GM19397 (cell line): ENCODE measurements around the gene TBC1D8.
A peak's percentile ranks its signal among the peaks of the same experiment; 100 is the strongest.

Experiments used
- ATAC-seq: cut with Tn5 transposase; IDR thresholded peaks from one replicate; pipeline ENCODE4 v1.9.1; 2021; ENCODE audit warnings: mild to moderate bottlenecking, moderate library complexity; ENCODE audit not compliant: unreplicated experiment

The TBC1D8 gene

DNA sequence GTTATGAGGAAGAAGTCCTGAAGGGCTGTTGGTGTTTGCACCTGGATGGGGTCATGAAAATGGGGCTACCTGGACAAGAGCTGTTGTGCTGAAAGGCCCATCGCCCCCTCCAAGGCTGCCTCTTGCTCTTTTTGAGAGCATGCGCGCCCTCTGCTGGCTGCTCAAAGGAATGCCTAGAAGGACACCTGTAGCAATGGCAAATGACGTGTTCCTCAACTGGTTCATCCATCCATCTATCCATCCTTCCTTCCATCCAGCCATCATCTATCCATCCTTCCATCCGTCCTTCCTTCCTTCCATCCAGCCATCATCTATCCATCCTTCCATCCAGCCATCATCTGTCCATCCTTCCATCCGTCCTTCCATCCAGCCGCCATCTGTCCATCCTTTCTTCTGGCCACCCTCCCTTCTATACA, 166.3 kb downstream of the TBC1D8 start:
- ATAC-seq = peak; percentile 67

DNA sequence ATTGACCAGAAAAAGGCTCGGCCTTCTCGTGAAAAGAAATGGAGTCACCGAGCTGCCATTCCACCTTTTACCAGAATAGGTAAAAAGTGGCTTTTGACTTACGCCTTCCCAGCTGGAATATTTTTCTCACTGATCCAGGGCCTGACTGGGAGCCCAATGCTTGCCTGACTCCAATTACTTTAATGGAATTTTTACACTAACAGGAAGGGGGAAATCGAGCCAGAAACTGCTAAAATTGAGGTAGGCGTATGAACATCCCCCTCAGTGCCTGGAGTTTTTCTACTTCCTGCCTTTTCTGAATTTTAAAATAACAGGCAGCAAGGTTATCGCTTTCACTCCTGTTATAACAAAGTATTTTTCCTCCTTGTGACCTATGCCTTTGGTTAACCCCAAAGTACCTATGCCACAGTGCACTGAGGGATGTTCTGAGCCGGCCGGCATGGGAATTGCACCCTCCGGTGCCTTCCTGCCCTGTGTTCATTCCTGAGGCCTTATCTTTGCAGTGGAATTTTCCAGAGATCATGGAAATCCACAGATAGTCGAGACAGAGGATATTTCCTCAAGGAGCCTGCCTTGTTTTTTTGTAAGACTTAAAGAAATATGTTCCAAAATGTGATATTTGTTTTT, 167.4 kb downstream of the TBC1D8 start:
- ATAC-seq = no peak

DNA sequence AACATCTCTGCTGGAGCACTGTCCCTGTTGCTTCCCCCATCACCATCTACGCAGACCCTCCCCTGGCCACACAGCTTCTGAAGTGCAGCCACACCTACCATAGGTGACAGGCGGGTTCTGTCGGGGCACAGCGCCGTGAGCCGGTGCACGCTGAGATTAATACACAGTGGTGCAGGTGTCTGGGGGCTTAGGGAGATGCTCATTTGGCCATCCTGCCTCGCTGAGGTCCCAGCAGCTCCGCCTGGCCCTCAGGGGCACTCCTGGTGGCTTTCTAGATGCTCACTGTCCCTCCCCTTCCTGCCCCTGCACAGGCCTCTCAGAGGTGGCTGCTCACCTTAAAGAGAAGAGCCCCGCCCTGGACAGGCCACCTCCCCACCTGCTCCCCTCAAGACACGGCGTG, 168.0 kb downstream of the TBC1D8 start:
- no peak for ATAC-seq

DNA sequence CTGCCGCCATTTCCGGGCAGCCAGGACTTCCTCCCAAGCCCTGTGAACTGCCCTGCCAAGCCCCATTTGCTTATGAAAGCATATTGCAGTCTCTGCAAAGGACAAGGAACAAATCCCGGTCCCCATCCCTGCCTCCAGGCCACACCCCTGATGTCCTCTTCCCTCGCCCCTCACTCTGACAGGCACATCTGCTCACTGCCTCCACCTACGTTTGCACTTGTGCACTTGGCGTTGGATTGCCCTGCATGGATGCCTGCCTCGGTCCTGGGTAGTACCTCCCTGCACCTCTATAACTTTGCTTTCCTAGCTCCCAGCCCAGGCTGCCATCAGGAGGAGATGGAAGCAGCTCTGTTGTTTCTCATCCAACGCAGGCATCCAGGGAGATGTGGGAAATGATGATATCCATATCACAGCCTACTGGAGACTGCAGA, 168.7 kb downstream of the TBC1D8 start:
- ATAC-seq = no peak

DNA sequence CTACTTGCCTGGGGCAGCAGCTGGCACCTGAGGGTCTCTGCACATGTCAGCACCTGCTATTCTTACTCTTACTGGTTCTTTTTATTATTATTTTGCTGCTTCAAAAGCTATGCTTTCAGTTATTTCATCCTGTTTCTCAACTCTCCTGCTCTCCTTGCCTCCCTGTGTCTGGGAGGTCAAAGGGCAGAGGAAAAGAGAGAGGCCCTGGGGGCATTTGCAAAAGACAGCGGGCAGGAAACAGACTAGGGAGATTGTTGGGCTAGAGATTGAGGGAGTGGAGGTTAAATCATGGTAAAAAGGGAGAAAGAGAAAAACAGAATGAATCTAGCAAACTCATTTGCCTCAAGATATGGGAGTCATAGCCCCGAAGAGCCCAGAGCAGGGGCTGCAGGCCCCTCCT, 170.2 kb downstream of the TBC1D8 start:
- no peak for ATAC-seq

DNA sequence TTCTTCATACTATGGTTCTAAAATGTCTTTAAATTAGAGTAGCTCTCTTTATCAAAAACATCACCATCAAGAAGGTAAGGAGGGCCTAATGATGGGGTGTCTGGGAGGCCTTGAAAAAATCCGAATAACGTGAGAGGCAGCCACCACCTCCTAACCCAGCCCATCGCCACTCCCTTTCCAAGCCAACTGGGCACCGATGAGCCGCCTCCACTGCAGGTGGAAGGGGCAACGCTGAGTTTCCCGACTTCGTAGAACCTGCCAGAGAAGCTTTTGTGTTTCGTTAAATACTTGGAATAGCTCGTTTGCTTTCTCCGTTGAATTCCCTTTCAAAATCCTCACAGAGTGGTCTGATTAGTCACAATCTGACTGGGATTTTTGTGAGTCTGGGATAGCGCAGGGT, 171.1 kb downstream of the TBC1D8 start:
- no peak for ATAC-seq

GRCh38 chr2:100978582-100979191, 172.5 kb downstream of the TBC1D8 start:
- ATAC-seq = no peak

DNA sequence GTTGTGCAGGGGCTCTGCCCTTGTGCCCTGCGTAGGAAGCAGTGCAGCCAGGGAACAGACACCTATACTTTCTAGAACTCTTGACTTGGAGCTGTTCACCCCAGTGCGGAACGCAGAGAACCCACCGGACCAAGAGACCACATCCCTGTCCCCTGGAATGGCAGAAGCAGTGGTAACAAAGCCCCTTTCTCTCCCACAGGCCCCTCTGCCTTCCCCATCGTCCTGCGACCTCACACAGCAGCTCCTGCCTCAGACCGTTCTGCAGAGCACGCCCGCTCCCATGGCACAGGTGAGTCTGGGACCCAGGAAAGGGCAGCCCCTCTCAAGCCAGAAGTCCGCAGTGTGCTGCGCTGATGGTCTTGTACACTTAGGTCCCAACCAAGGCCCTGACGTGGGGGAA, 173.7 kb downstream of the TBC1D8 start:
- no peak for ATAC-seq

- ATAC-seq = peak; percentile 77
These were observed 174.4 kb downstream of the TBC1D8 start for GRCh38 chr2:100976645-100977391.

DNA sequence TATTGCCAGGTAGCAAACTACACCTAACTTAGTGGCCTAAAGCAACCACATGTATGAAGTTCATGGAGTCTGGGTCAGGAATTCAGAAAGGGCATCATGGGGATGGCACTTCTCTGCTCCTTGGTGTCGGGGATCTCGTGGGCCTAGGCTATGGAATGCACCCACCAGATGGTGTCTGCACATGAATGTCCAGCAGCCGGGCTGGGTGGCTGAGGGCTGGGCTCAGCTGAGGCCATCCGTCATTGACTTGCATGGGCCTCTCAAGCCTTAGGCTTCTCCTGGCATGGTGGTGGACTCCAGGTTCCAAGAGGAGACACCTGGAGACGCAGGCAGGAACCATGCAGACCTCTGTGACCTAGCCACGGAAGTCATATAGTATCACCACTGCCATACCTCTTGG, 175.1 kb downstream of the TBC1D8 start:
- ATAC-seq = no peak

- no peak for ATAC-seq
These were observed 175.7 kb downstream of the TBC1D8 start for GRCh38 chr2:100975521-100975785.

DNA sequence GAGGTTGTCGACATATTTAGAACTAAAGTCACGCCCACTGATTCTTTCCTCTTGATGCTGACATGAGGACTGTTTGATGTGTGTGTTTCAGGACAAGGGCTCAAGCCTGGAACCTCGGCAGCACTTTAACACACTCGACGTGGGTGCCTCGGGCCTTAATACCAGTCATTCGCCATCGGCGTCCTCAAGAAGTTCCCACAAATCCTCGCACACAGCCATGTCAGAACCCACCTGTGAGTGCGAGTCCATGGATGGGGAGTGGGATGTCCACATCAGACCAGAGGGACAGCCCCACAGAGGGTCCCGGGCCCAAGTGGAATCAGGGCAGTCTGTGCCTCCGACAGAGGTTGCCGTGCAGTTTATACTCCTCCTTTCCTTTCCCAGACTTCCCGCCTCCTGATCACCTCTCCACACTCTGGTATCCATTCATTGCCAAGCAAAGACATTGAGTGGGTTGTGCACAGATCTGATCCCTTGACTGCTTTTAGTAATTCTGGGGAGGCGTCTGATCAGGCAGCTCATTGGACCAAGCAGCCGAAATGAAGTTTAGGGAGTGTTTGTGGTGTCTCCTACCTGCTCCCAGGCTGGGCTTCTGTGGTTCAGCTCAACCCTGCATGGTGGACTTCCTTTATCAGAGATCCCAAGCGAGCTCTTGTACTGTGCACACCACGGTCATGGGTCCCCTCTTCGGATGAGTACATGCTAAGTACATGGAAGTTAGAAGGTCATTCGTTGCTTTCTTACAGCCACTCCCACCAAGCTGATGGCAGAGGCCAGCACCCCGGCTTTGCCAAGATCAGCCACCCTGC, 176.3 kb downstream of the TBC1D8 start:
- ATAC-seq = no peak

DNA sequence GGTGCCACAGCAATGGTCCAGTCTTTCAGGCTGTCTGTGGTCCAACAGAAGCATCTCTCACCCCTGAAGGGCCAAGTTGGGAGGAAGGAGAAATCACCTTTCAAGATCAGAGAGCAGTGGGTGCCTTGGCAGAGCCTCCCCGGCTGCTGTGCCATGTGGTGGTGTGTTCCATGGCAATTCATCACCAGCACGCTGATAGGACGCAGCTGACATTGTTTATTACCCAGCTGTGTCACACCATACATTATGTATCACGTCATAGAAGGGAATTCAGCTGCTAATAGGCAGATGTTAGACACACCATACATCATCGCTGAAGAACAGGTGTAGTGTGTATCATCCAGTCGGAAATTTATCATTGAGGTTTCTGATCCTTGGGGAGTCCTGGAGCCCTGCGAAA, 178.7 kb downstream of the TBC1D8 start:
- ATAC-seq = no peak

DNA sequence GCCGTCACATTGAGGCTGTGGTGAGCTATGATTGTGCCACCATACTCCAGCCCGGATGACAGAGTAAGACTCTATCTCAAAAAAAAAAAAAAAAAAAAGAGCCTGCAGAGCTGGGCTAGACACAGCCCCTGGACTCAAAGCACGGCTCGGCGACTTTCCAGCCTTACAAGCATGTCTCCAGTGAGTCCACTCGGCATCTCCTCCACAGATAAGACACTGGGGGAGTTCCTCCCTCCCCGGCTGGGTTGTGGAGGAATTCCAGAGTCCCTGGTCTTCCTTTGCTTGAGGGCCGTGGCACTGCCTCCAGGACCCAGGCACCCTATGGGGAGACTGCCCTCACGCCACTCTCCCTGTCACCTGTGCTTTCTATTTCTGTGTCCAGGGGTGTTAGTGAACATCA, 180.0 kb downstream of the TBC1D8 start:
- ATAC-seq = no peak

DNA sequence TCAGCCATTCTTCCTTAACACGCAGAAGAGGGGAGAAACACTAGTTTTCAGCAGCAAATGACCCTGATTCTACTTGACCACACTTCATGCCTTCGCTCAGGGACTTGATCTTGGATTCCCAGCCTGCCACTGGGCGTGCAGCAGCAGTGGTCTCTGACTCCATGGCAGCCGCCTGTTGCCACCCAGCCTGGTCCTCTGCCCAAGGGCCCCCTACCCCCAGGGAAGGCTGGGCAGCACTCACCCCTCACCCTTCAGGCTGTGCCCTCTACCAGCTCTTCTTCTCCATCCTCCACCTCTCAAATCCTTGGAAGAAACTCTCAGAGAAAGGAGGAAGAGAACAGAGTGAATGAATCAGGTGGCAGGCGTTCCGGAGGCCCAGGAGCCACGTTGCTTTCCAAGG, 181.2 kb downstream of the TBC1D8 start:
- no peak for ATAC-seq

DNA sequence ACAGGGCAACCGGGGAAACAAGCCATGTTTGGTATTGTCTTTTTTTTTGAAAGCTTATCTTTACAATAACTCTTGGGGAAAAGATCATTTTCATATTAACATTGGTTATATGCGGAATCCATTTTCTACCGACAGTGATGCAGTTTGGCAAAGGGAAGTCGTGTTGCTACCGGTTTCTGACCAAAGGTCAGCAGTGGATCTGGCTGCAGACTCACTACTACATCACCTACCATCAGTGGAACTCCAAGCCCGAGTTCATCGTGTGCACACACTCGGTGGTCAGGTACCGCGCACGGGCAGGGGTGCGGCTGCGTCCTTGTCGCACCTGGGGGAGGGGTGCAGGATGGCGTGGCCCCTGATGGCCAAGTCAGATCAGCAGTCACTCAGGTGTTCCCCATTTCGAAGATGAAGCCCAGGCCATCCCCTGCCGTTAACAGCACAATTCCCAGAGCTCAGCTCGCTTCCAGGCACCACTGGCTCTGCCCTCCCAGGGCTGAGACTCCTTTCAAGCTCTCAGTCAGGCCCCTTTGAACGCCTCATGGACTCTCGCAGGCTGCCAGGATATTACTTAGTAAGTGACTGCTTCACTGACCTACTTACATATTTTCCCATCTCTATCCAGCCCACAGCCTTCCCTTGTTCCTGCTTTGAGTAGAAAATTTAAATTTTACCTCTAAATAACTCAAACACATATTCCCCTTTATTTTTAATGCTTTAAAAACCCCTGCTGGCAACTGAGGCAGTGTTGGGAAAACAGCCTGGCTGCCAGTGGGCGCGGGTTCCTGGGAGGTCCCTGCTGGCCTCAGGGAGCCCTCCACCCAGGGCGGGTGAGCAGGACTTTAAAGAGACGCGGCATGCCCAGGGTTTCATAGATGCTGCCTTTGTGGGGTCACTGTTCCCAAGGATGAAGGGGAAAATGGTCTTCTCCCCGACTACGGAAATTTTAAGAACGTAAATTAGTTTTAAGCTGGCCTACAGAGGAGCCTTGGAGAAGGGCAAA, 182.7 kb downstream of the TBC1D8 start:
- no peak for ATAC-seq

GRCh38 chr2:100967716-100968115, 183.5 kb downstream of the TBC1D8 start:
- no peak for ATAC-seq

DNA sequence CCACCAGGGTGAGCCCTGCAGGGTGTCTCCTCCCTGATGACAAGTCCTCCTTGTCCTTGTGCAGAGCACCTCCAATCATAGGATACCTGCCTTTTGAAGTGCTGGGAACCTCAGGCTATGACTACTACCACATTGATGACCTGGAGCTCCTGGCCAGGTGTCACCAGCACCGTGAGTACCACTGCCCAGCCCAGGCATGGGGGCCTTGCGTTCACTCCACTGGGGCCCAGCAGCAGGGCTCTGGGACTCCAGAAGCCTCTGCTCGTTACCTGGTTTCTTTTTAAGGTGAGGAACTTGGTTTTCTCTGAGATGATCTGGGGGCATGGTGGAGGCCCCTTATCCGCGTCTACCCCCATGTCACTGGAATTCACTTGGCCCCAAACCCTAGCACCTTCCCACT, 185.6 kb downstream of the TBC1D8 start:
- ATAC-seq = no peak

DNA sequence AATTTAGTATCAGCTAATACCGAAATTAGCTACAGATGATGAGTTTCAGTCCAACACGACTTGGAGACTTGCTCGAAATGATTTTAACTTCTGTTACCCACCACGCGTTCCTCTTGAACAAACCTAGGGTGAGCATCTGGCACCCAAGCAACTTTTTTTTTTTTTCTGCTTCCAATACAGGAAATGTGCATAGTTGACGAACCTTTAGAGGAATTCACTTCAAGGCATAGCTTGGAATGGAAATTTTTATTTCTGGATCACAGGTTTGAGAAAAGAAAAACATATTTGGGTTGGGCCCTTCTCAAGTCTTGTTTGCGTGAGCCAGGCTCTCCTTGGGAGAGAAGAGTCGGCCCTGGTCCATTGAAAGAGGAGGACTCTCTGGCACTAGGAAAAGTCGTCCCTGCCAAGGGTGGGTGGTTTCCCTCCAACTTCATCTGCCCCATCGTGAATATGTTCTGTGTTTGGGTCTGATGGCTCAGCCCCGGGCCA, 186.5 kb downstream of the TBC1D8 start:
- ATAC-seq = no peak

- no peak for ATAC-seq
These were observed 187.0 kb downstream of the TBC1D8 start for GRCh38 chr2:100964222-100964621.
